ENCODE data around the gene RMI2. TPM values are rescaled to one million over a fixed set of nuclear protein-coding genes. Genes with fewer than 3 reads are reported as not detected.

RMI2 gene
- total and polyA plus RNA-seq, 8 donors = 2.3 to 79.9 (median 8.3) TPM

- Histone ChIP-seq H3K36me3 (no peaks in the 10 kb centered on the region), H3K27ac (no peak overlapping the region), H3K27me3 (no peaks in the 10 kb centered on the region), H3K4me1 (peaks cover 11 to 20% (median 18%) of the 10 kb centered on the region in 4 donors), H3K4me3 (no peak overlapping the region), H3K9me3 (no peaks in the 10 kb centered on the region)
- DNase-seq = no peak
- TF ChIP-seq POLR2AphosphoS5 (IDR thresholded peaks at IDR 0.05) = no peak
- TF ChIP-seq EP300 (IDR thresholded peaks at IDR 0.05) = no peak
- TF ChIP-seq, protein P1, sequence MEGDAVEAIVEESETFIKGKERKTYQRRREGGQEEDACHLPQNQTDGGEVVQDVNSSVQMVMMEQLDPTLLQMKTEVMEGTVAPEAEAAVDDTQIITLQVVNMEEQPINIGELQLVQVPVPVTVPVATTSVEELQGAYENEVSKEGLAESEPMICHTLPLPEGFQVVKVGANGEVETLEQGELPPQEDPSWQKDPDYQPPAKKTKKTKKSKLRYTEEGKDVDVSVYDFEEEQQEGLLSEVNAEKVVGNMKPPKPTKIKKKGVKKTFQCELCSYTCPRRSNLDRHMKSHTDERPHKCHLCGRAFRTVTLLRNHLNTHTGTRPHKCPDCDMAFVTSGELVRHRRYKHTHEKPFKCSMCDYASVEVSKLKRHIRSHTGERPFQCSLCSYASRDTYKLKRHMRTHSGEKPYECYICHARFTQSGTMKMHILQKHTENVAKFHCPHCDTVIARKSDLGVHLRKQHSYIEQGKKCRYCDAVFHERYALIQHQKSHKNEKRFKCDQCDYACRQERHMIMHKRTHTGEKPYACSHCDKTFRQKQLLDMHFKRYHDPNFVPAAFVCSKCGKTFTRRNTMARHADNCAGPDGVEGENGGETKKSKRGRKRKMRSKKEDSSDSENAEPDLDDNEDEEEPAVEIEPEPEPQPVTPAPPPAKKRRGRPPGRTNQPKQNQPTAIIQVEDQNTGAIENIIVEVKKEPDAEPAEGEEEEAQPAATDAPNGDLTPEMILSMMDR (IDR thresholded peaks at IDR 0.05) = no peak
- TF ChIP-seq POLR2A (IDR thresholded peaks at IDR 0.05) = no peak
- WGBS, 5 donors = 85 to 90% (median 86%) methylated on average over 5 of the region's 5 CpGs
- intact Hi-C loops (cut with DNase I; ENCODE audit: low total_unique reads) = no loop called here
These were observed 14.6 kb upstream of the RMI2 start for GRCh38 chr16:11330526-11331237.

DNA sequence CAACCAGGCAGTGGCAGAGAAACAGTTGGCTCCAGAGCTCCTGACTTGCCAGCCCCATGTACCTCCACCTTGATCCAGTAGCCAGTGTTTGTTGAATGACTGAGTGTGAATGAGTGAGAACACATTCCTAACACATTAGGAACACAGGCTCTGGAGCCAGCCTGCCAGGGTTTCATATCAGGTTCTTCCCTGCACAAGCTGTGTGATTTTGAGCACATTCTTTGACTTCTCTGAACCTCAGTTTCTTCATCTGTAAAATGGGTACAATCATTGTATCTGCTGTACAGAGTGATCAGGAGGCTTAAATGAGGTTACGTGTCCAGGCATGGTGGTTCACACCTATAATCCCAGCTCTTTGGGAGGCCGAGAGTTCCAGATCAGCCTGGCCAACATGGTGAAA lies 13.3 kb upstream of the RMI2 start:
- H3K4me1 ChIP-seq = peaks cover 11 to 20% (median 18%) of the 10 kb centered on the region in 4 donors
- TF ChIP-seq POLR2A (IDR thresholded peaks at IDR 0.05) (no peak), EP300 (IDR thresholded peaks at IDR 0.05) (no peak), POLR2AphosphoS5 (IDR thresholded peaks at IDR 0.05) (no peak)
- TF ChIP-seq, protein P1 (IDR thresholded peaks at IDR 0.05) = no peak
- 85 to 98% (median 92%) methylated on average over 2 of the region's 2 CpGs for WGBS, 5 donors
- no peaks in the 10 kb centered on the region for H3K36me3 ChIP-seq
- H3K9me3 ChIP-seq = no peaks in the 10 kb centered on the region
- no peak overlapping the region for H3K4me3 ChIP-seq
- DNase-seq = no peak
- intact Hi-C loops (cut with DNase I; ENCODE audit: low total_unique reads) = no loop called here
- no peaks in the 10 kb centered on the region for H3K27me3 ChIP-seq
- H3K27ac ChIP-seq = no peak overlapping the region

- Histone ChIP-seq H3K4me1 (peaks cover 9 to 16% (median 15%) of the 10 kb centered on the region in 4 donors), H3K27ac (no peak overlapping the region), H3K9me3 (no peaks in the 10 kb centered on the region), H3K36me3 (no peaks in the 10 kb centered on the region), H3K27me3 (no peaks in the 10 kb centered on the region), H3K4me3 (no peak overlapping the region)
- WGBS, 5 donors = 63 to 88% (median 76%) methylated on average over 8 to 9 of the region's 9 CpGs
- TF ChIP-seq POLR2A (IDR thresholded peaks at IDR 0.05) (no peak), EP300 (IDR thresholded peaks at IDR 0.05) (no peak), POLR2AphosphoS5 (IDR thresholded peaks at IDR 0.05) (no peak)
- TF ChIP-seq, protein P1 (IDR thresholded peaks at IDR 0.05) = no peak
- intact Hi-C loops (cut with DNase I; ENCODE audit: low total_unique reads) = no loop called here
- no peak for DNase-seq
These were observed 12.2 kb upstream of the RMI2 start for GRCh38 chr16:11333010-11333409.

- no peak for DNase-seq
- 50 to 72% (median 59%) methylated on average over 8 of the region's 8 CpGs for WGBS, 5 donors
- intact Hi-C loops (cut with DNase I; ENCODE audit: low total_unique reads) = no loop called here
- no peaks in the 10 kb centered on the region for H3K27me3 ChIP-seq
- TF ChIP-seq, protein P1 (IDR thresholded peaks at IDR 0.05) = no peak
- no peak for TF ChIP-seq EP300 (IDR thresholded peaks at IDR 0.05)
- no peak for TF ChIP-seq POLR2AphosphoS5 (IDR thresholded peaks at IDR 0.05)
- no peak for TF ChIP-seq POLR2A (IDR thresholded peaks at IDR 0.05)
- H3K27ac ChIP-seq = no peak overlapping the region
- no peaks in the 10 kb centered on the region for H3K36me3 ChIP-seq
- H3K9me3 ChIP-seq = no peaks in the 10 kb centered on the region
- no peak overlapping the region for H3K4me3 ChIP-seq
- peaks cover 4 to 9% (median 8%) of the 10 kb centered on the region in 4 donors for H3K4me1 ChIP-seq
These were observed 11.6 kb upstream of the RMI2 start for GRCh38 chr16:11333702-11334101.
